SK-N-SH (cell line): Measurements from ENCODE around the gene COL15A1.

Experiments used
- CHD2 ChIP-seq: fragments of 150-350 bp; IDR thresholded peaks from 2 replicates; pipeline ENCODE4 v1.6.1; 2018; ENCODE audit warnings: low read length; ENCODE audit not compliant: partially characterized antibody
- EZH2phosphoT487 ChIP-seq: fragments of 200-600 bp; sonication (generic); IDR thresholded peaks from 2 replicates; pipeline ENCODE4 v1.6.1; 2017; ENCODE audit warnings: low read depth, mixed run types, mild to moderate bottlenecking, antibody characterized with exemption, moderate library complexity, borderline replicate concordance
- MEF2A ChIP-seq: IDR thresholded peaks from 2 replicates; pipeline ENCODE4 v1.4.0; 2012; ENCODE audit warnings: low read depth, borderline replicate concordance
- POLR2AphosphoS5 ChIP-seq: IDR thresholded peaks from 2 replicates; pipeline ENCODE4 v1.6.1; 2012; ENCODE audit warnings: low read depth, low read length
- RFX5 ChIP-seq: IDR thresholded peaks from 2 replicates; pipeline ENCODE4 v1.6.1; 2012; ENCODE audit warnings: mild to moderate bottlenecking, improper control_type of control experiment, low read length
- TF ChIP-seq, protein P1 (sequence below): fragments of 150-350 bp; IDR thresholded peaks from 2 replicates; pipeline ENCODE4 v1.6.1; 2017; ENCODE audit warnings: antibody characterized with exemption, low read length, low read depth, borderline replicate concordance
- TF ChIP-seq, protein P2 (sequence below): fragments of 200-600 bp; sonication (generic); IDR thresholded peaks from 2 replicates; pipeline ENCODE4 v1.6.1; 2017; ENCODE audit warnings: antibody characterized with exemption, mild to moderate bottlenecking, moderate library complexity
- TF ChIP-seq, protein P3 (sequence below): IDR thresholded peaks from 2 replicates; pipeline ENCODE4 v1.4.0; 2012; ENCODE audit warnings: low read depth

DNA sequence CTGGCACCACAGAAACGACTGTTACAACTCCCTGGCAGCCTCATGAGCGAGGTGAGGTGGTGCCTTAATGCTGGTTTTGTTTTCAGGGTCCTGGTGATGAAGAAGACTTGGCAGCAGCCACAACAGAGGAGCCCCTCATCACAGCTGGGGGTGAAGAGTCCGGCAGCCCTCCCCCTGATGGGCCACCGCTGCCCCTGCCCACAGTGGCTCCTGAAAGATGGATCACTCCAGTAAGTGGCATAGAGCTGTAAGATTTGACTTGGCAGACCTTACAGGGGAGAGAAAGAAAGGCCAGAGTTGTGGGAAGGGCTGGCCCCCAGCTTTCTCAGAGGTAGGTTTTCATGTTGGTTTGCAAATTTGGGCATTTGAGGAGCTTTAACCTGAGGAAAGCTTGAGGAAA, 72.2 kb downstream of the COL15A1 start:
- TF ChIP-seq, protein P1, sequence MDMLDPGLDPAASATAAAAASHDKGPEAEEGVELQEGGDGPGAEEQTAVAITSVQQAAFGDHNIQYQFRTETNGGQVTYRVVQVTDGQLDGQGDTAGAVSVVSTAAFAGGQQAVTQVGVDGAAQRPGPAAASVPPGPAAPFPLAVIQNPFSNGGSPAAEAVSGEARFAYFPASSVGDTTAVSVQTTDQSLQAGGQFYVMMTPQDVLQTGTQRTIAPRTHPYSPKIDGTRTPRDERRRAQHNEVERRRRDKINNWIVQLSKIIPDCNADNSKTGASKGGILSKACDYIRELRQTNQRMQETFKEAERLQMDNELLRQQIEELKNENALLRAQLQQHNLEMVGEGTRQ, result no peak
- TF ChIP-seq, protein P2, sequence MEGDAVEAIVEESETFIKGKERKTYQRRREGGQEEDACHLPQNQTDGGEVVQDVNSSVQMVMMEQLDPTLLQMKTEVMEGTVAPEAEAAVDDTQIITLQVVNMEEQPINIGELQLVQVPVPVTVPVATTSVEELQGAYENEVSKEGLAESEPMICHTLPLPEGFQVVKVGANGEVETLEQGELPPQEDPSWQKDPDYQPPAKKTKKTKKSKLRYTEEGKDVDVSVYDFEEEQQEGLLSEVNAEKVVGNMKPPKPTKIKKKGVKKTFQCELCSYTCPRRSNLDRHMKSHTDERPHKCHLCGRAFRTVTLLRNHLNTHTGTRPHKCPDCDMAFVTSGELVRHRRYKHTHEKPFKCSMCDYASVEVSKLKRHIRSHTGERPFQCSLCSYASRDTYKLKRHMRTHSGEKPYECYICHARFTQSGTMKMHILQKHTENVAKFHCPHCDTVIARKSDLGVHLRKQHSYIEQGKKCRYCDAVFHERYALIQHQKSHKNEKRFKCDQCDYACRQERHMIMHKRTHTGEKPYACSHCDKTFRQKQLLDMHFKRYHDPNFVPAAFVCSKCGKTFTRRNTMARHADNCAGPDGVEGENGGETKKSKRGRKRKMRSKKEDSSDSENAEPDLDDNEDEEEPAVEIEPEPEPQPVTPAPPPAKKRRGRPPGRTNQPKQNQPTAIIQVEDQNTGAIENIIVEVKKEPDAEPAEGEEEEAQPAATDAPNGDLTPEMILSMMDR, result no peak
- TF ChIP-seq MEF2A, result no peak
- no peak for TF ChIP-seq POLR2AphosphoS5
- TF ChIP-seq EZH2phosphoT487, result no peak
- TF ChIP-seq CHD2, result no peak
- TF ChIP-seq RFX5, result no peak
- TF ChIP-seq, protein P3, sequence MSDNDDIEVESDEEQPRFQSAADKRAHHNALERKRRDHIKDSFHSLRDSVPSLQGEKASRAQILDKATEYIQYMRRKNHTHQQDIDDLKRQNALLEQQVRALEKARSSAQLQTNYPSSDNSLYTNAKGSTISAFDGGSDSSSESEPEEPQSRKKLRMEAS, result no peak
